Mucosa of descending colon (tissue), 3 donors: ENCODE data around the gene GFER. TPM values are rescaled to one million over a fixed set of nuclear protein-coding genes. Genes with fewer than 3 reads are reported as not detected.
A peak's percentile ranks its signal among the peaks of the same experiment; 100 is the strongest.
"Not testable (repeated sequence)": the region's sequence is repeated elsewhere in the genome, so short reads cannot be mapped to it uniquely, and the experiment has no call there.

Source experiments
- ATAC-seq: fragments of 200-7000 bp; cut with Tn5 transposase; one replicate; pipeline ENCODE4 v1.9.1; 2020; ENCODE audit warnings: mild to moderate bottlenecking, moderate library complexity
- DNase-seq, 3 donors: peaks; one replicate each; pipeline ENCODE4 v3.0.0-alpha.2; 2020
- H3K36me3 ChIP-seq: fragments of 200-600 bp; one replicate; pipeline ENCODE4 v1.8.0; 2021; ENCODE audit warnings: low read depth, mild to moderate bottlenecking
- H3K4me1 ChIP-seq: fragments of 200-600 bp; one replicate; pipeline ENCODE4 v1.8.0; 2021; ENCODE audit warnings: low read depth, mild to moderate bottlenecking
- H3K4me3 ChIP-seq: fragments of 200-600 bp; one replicate; pipeline ENCODE4 v1.8.0; 2021; ENCODE audit warnings: mild to moderate bottlenecking
- H3K9me3 ChIP-seq: fragments of 200-600 bp; one replicate; pipeline ENCODE4 v1.8.0; 2021; ENCODE audit warnings: mild to moderate bottlenecking
- intact Hi-C, 2 donors: fragments of 100-400 bp; cut with DNase I in 1 of 2; cut with micrococcal nuclease in 1 of 2; formaldehyde crosslinking; loops; one replicate each; pipeline versions ENCODE4 v1.11.0 to v1.11.1; 2022; cut with DNase I, micrococcal nuclease
- total RNA-seq, 3 donors: library from RNA; stranded (reverse); fragmentation: NEBNext Ultra II Directional in 2 of 3; extraction: Animal tissue kit (Norgen Biotek cat#: 25700) in 2 of 3; gene quantifications; one replicate each; pipeline versions ENCODE4 v1.2.1 to v1.2.4, GENCODE V29; 2021 to 2023
- TF ChIP-seq, protein P1 (sequence below): fragments of 200-600 bp; IDR thresholded peaks from one replicate; pipeline ENCODE4 v1.8.0; 2022; ENCODE audit warnings: antibody characterized with exemption, mild to moderate bottlenecking
- donor health status: DM: no; HTN: no; CAD: no; lungs with moderate emphysema.
- donor health status: DM: no; HTN: no; CAD: no.
- donor health status: DM: no; HTN: yes; CAD: no.

GFER gene
- total RNA-seq, 3 donors from 2014 or later, result 42.1 to 75.5 (median 68.8) TPM

DNA sequence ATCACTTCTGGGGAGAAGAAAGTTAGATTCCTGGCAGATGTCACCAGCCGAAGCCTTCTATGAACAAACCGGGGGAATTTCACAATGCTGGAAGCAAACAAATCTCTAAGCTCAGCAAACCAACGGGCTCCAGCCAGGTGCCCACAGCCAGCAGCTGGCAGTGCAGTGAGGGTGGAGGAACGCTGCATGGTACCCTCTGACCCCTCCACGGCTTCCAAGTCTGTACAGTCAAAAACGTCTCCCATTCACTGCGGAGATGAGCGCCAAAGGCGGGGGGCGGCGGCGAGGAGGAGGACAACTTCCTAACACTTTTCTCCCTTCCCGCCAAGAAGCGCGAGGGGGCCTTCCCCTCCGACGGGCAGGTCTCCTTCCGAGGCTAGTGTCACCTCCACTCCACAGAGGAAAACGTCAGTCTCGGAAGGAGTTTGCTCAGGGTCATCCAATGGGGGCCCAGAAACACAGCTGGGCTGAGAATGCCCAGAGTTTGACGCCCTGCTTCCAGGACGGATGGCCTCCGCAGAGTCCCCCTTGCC is 24.7 kb downstream of the GFER start:
- DNase-seq, result peak in 2 of 3 donors; percentile 58 to 62
- TF ChIP-seq, protein P1, sequence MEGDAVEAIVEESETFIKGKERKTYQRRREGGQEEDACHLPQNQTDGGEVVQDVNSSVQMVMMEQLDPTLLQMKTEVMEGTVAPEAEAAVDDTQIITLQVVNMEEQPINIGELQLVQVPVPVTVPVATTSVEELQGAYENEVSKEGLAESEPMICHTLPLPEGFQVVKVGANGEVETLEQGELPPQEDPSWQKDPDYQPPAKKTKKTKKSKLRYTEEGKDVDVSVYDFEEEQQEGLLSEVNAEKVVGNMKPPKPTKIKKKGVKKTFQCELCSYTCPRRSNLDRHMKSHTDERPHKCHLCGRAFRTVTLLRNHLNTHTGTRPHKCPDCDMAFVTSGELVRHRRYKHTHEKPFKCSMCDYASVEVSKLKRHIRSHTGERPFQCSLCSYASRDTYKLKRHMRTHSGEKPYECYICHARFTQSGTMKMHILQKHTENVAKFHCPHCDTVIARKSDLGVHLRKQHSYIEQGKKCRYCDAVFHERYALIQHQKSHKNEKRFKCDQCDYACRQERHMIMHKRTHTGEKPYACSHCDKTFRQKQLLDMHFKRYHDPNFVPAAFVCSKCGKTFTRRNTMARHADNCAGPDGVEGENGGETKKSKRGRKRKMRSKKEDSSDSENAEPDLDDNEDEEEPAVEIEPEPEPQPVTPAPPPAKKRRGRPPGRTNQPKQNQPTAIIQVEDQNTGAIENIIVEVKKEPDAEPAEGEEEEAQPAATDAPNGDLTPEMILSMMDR, result no peak
- peak; percentile 4 for ATAC-seq
- Histone ChIP-seq H3K36me3 (no peaks in the 10 kb centered on the region), H3K4me3 (peak overlapping the region; percentile 95), H3K9me3 (no peaks in the 10 kb centered on the region), H3K4me1 (peaks cover 37% of the 10 kb centered on the region)
- intact Hi-C loops, result no loop called here

GRCh38 chr16:2009164-2009711 is 25.2 kb downstream of the GFER start:
- TF ChIP-seq, protein P1, result no peak
- intact Hi-C loops, result no loop called here
- peak; percentile 22 for ATAC-seq
- DNase-seq, result peak in 2 of 3 donors; percentile 70 to 75
- Histone ChIP-seq H3K4me3 (peak overlapping the region; percentile 95), H3K4me1 (peaks cover 31% of the 10 kb centered on the region), H3K9me3 (no peaks in the 10 kb centered on the region), H3K36me3 (no peaks in the 10 kb centered on the region)

GRCh38 chr16:2009791-2010510 is 26.0 kb downstream of the GFER start, which contains the start of gene ZNF598:
Gene ZNF598, minus strand, starts transcription at chr16:2009821.
- H3K4me3 ChIP-seq, result peak within 1 kb of the TSS; percentile 95
- DNase-seq (peak; percentile 84 to 90 (median 89)), ATAC-seq (peak; percentile 90)
- no peaks in the 10 kb centered on the region for H3K9me3 ChIP-seq
- H3K4me1 ChIP-seq, result peaks cover 26% of the 10 kb centered on the region
- TF ChIP-seq, protein P1, result no peak
- no peaks in the 10 kb centered on the region for H3K36me3 ChIP-seq
- intact Hi-C loops, result no loop called here

DNA sequence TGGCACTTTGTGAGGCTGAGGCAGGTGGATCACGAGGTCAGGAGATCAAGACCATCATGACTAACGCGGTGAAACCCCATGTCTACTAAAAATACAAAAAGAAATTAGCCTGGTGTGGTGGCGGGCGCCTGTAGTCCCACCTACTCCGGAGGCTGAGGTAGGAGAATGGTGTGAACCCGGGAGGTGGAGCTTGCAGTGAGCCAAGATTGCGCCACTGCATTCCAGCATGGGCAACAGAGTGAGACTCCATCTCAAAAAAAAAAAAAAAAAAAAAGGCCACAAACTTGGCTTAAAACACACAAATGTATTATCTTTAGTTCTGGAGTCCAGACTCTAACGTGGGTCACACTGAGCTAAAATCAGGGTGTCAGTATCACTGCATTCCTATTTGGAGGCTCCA is 27.7 kb downstream of the GFER start:
- ATAC-seq, H3K4me3 ChIP-seq, DNase-seq, intact Hi-C loops, H3K36me3 ChIP-seq, H3K9me3 ChIP-seq: not testable (repeated sequence)
- peaks cover 34% of the 10 kb centered on the region for H3K4me1 ChIP-seq

GRCh38 chr16:2013527-2013926 is 29.5 kb downstream of the GFER start:
- Histone ChIP-seq H3K36me3 (no peaks in the 10 kb centered on the region), H3K4me1 (peaks cover 19% of the 10 kb centered on the region), H3K9me3 (no peaks in the 10 kb centered on the region), H3K4me3 (no peak overlapping the region)
- DNase-seq (no peak), ATAC-seq (no peak)
- TF ChIP-seq, protein P1, result no peak
- intact Hi-C loops, result no loop called here
